Activated CD8-positive, alpha-beta memory T cell treated with anti-CD3 and anti-CD28 coated beads, Interleukin-2, amount 50 U/mL, for 1 hour (primary cell): ENCODE data around the gene SCUBE3.
A peak's percentile ranks its signal among the peaks of the same experiment; 100 is the strongest.

ENCODE experiments used
- DNase-seq: peaks from one replicate; pipeline ENCODE4 v3.0.0-alpha.2; 2020; ENCODE audit errors: extremely low read depth

The SCUBE3 gene

GRCh38 chr6:35272005-35272404 is 58.2 kb downstream of the SCUBE3 start:
- no peak for DNase-seq

- DNase-seq = no peak
Measured at GRCh38 chr6:35273822-35274559, 60.2 kb downstream of the SCUBE3 start.

DNA sequence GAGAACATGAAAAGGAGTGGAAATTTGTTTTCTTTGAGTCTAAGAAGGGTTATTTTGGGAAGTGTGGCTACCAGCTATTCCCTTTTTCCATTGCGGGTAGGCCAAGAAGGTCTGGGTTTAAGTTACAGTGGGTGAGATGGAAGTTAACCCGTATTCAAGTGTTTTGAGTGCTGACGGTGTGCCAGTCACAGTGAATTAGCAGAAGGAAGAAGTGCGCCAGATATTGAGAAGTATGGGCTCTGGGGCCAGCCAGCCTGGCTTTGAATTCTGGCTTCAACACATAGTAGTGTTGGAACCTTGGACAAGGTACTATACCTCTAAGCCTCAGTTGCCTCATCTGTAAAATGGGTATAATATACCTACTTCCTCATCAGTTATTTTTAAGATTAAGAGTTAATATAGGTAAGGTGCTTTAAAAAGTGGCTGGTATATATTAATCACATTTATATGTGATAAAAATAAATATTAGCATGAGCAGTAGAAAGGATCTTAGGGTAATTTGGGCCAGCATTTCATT is 62.0 kb downstream of the SCUBE3 start:
- no peak for DNase-seq

DNA sequence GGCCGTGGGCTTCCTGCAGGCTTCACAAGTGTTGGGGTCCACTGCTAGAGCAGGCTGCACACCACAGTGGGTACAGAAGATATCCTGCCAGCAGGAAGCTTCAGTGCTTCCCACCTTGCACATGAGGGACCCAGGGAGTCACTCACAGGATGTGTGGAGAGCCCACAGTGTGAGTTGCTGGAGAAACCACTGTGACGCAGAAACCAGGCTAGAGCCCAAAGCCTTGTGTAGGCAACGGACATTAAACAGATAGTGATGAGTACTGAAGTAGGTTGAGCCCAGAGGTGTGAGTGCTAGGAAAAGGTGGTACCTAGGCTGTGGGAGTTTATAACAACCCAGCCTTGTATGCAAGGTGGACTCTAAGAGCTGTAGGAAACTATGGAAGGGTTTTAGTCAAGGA is 65.0 kb downstream of the SCUBE3 start:
- no peak for DNase-seq

DNA sequence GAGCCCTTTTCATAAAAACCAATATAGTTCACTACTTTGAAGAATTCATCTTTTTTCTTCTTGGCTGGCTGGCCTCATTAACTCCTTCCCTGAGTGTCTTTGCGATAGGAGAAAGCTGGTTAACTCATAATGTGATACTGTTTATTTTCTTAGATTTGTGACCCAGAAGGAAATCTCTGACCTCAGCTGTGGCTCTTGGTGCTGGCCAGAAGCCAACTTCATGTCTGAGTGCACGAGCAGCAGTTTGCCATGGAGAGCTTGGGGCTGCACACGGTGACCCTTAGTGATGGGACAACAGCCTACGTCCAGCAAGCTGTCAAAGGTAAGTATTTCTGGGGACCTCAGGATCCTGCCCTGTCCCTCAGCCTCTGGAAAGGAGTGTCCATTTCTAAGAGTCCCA is 67.1 kb downstream of the SCUBE3 start:
- no peak for DNase-seq

DNA sequence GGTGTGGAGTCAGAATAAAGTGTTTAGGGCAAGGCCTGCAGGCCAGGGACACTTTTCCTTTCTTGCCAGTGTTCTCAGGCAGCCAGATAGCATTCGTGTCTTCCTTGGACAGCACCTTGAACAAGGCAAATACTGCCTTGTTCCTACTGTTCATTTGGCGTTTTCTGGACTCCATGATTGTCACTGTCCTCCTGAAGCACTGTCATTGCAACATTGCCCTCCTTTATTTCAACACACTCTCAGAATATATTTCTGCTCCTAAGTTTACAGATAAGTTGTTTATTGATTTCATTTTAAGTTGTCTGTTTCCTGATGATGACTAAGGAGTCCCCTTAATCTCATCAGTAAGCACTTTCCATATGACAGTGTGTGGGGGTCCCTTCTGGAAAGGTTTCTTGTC is 68.7 kb downstream of the SCUBE3 start:
- DNase-seq = no peak

GRCh38 chr6:35283361-35283760 is 69.6 kb downstream of the SCUBE3 start:
- DNase-seq = no peak

DNA sequence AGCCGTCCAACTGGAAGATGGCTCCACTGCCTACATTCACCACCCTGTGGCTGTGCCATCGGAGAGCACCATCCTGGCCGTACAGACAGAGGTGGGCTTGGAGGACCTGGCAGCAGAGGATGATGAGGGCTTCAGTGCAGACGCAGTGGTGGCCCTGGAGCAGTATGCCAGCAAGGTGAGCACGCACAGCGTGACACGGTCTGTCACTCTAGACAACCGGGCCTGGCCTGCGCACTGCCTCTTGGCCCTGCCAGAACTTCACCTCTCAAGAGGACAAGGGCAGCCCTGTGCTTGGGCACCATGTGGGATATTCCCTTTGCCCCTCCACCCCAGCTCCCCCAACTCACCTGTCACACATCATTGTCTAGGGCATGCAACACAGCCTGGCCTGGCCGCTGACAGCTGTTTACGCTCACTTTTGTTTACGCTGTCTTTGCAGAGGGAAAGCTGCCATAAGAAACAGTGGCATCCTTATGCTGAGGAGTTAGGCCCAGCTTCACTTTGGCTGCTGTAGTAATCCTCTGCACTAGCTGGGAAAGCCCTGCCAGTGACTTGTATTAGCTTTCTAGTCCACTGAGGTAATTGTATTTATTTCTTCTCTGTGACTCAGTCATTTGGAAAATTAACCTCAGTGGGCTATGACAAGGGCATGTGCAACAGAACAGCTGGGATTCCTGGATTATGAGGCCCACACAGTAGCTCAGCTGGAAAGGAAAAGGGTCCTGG is 74.1 kb downstream of the SCUBE3 start:
- no peak for DNase-seq

- DNase-seq = no peak
Measured at GRCh38 chr6:35288834-35289233, 75.1 kb downstream of the SCUBE3 start.

DNA sequence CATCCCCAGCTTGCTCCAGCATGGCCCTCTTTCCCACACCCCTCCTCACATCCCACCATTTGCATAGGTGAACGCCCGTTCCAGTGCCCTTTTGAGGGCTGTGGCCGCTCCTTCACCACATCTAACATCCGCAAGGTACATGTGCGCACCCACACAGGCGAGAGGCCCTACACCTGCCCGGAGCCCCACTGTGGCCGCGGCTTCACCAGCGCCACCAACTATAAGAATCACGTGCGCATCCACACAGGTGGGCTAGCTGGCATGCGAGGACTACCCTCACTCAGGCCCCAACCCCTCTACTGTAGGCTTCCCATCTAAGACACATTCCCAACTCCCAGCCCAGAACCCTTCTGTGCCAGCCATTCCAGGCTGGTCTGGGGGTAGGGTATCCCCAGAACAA is 77.7 kb downstream of the SCUBE3 start:
- no peak for DNase-seq

DNA sequence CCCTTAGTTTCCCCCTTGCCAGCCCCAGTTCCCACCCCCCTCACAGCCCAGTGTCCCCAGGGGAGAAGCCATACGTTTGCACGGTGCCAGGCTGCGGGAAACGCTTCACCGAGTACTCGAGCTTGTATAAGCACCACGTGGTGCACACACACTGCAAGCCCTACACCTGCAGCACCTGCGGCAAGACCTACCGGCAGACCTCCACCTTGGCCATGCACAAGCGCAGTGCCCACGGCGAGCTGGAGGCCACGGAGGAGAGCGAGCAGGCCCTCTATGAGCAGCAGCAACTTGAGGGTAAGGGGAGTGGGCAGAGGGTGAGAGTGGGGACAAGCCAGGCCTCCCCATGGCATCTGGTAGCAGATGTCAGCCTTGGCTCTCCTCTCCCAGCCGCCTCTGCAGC is 78.7 kb downstream of the SCUBE3 start:
- DNase-seq = no peak

DNA sequence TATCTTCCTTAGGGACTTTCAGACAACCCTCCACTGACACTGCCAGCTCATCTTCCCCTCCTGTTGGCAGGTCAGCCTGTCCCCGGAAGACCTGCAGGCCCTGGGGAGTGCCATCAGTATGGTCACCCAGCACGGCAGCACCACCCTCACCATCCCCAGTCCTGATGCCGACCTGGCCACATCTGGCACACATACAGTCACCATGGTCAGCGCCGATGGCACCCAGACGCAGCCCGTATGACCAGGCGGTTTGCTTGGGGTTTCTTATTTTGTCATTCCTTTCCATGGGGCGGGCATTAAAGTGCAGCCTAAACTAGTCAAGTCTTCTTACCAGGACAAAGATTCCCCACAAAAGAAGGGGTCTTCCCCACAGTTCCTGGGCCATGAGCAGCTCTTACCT is 79.9 kb downstream of the SCUBE3 start:
- no peak for DNase-seq

- no peak for DNase-seq
Measured at GRCh38 chr6:35294308-35294945, 80.7 kb downstream of the SCUBE3 start.

DNA sequence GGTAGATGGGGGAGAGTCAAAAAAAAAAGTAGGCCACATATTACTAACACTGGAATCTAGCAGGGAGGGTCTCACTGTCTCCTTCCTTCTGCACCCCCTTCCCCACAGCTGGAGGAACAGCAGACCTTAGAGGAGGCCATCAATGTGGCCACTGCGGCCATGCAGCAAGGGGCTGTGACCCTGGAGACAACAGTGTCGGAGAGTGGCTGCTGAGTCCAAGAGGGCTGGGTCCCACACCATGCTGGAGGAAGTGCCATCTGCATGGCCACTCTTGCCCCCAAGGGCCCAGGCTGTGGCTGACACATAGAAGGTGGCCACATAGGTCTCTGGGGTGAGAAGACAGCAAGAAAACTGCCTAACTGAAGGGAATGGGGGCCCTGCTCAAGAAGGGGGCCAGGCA is 81.3 kb downstream of the SCUBE3 start:
- DNase-seq = no peak

GRCh38 chr6:35295521-35296315 is 82.0 kb downstream of the SCUBE3 start:
- no peak for DNase-seq

GRCh38 chr6:35296931-35297600 is 83.3 kb downstream of the SCUBE3 start:
- no peak for DNase-seq

DNA sequence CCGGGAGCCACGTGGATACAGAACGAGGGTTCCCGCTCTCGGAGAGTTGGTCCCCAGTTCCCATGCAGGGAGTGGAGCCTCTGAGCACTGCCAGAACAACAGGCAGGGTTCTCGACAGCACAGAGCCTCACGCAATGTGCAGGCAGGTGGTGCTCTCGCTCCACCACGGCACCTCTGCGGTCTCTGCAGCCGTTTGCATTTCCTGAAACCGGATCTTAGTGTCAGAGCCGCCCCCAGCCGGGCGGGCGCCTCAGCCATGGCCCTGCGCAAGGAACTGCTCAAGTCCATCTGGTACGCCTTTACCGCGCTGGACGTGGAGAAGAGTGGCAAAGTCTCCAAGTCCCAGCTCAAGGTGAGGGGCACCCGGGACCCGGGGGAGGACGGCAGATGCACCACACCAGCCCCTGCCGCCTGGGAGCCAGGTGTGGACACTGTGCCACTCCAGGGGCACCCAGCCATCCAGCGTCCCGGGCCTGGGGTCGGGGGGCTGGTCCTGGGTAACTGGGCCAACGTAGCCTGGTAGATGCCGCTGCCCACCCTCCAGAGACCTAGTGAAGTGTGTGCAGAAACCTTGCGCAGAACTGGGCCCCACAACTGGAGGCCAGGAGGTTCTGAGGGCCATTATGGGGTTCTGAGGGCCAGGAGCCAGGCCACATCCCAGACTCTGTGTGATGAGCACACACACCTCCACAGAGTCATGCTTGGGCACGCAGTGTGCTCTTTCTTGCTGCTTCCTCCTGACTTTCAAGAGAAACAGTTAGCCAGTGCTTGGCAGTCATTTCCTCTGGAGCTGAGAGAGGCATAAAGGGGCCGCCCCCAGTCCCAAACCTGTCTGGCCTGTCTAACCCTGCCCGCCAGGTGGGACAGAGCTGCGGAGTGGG is 84.1 kb downstream of the SCUBE3 start, which contains the start of gene DEF6:
TSS of gene DEF6 (plus strand) at position 218 of the 881 bp plus-strand sequence. CDS start at position 257, 39 bp downstream.
- peak; percentile 81 for DNase-seq

GRCh38 chr6:35298625-35299140 is 84.9 kb downstream of the SCUBE3 start:
- DNase-seq = no peak

- DNase-seq = no peak
Measured at GRCh38 chr6:35299674-35300073, 85.9 kb downstream of the SCUBE3 start.

DNA sequence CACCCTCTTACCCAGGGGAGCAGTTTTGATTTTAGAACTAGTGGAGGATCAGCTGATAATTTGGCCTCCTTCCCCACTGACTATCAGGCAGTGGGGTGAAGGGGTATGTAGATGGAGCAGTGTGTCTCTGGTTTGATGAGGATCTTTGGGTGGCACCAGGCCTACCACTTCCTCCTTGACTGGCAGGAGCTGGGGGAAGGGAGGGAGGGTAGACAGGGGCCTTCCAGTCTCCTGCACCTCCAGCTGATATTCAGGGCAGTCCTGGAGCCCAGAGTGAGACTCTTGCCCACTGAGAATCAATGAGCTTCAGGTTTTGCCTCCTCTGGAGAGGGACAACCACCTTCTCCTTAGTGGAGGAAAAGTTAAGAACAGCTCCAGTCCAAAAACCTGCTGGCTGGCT is 87.1 kb downstream of the SCUBE3 start:
- no peak for DNase-seq
